K562 (cell line): ENCODE data around the gene LSM4. TPM values are rescaled to one million over a fixed set of nuclear protein-coding genes. Genes with fewer than 3 reads are reported as not detected.

Experiments used
- ARID1B ChIP-seq: fragments of 450-650 bp; IDR thresholded peaks from 2 replicates; pipeline ENCODE4 v1.6.1; 2016; ENCODE audit warnings: antibody characterized with exemption, mild to moderate bottlenecking, inconsistent platforms
- ERF ChIP-seq: fragments of 450-650 bp; formaldehyde crosslinking; IDR thresholded peaks from 2 replicates; pipeline ENCODE4 v1.4.0; 2020; ENCODE audit warnings: mild to moderate bottlenecking, mixed read lengths
- FOXA3 ChIP-seq, 2 experiments: fragments of 450-650 bp in 1 of 2; sonication (generic) in 1 of 2; formaldehyde crosslinking; IDR thresholded peaks in 1 of 2; conservative IDR thresholded peaks in 1 of 2; 2 replicates each; pipeline versions ENCODE4 v1.4.0 to v1.8.0; 2020 to 2022; ENCODE audit warnings: mild to moderate bottlenecking in 2 of 2, missing genetic modification reagents in 1 of 2
- HCFC1 ChIP-seq: IDR thresholded peaks from 2 replicates; pipeline ENCODE4 v1.6.1; 2012; ENCODE audit warnings: low read depth, low read length, improper control_type of control experiment
- HNRNPH1 ChIP-seq: fragments of 200-400 bp; formaldehyde crosslinking; optimal IDR thresholded peaks from 2 replicates; pipeline ENCODE3; 2017; ENCODE audit warnings: low read depth, mild to moderate bottlenecking, low read length, moderate library complexity
- MEIS2 ChIP-seq: fragments of 450-650 bp; IDR thresholded peaks from 2 replicates; pipeline ENCODE4 v1.6.1; 2014; ENCODE audit warnings: mild to moderate bottlenecking; ENCODE audit not compliant: partially characterized antibody
- NEUROD1 ChIP-seq: fragments of 150-350 bp; IDR thresholded peaks from 2 replicates; pipeline ENCODE4 v1.6.1; 2014; ENCODE audit warnings: borderline replicate concordance, low read length, low read depth; ENCODE audit not compliant: partially characterized antibody
- SAP30 ChIP-seq: fragments of 200-600 bp; sonication (generic); IDR thresholded peaks from 2 replicates; pipeline ENCODE4 v1.6.1; 2012; ENCODE audit warnings: borderline replicate concordance, low read depth, mild to moderate bottlenecking, moderate library complexity, low read length, control low read depth, inconsistent platforms; ENCODE audit not compliant: insufficient read depth, poor library complexity, severe bottlenecking
- TAF15 ChIP-seq: fragments of 200-400 bp; formaldehyde crosslinking; IDR thresholded peaks from 2 replicates; pipeline ENCODE4 v1.6.1; 2017; ENCODE audit warnings: mild to moderate bottlenecking, low read depth, low read length, moderate library complexity
- ZNF133 ChIP-seq: fragments of 250-450 bp; sonication (Bioruptor Pico); IDR thresholded peaks from 2 replicates; pipeline ENCODE4 v1.4.0; 2020; ENCODE audit warnings: mild to moderate bottlenecking
- ZNF232 ChIP-seq: sonication (generic); formaldehyde crosslinking; IDR thresholded peaks from 2 replicates; pipeline ENCODE4 v1.8.0; 2022; ENCODE audit warnings: mild to moderate bottlenecking, missing genetic modification reagents
- ZNF766 ChIP-seq: fragments of 200-800 bp; sonication (Bioruptor generic); conservative IDR thresholded peaks from 2 replicates; pipeline ENCODE4 v1.6.1; 2016; ENCODE audit warnings: missing genetic modification characterization, missing compliant biosample characterization
- polyA plus RNA-seq, 8 experiments: library from polyadenylated mRNA; depleted of rRNA in 4 of 8; stranded (reverse) in 5 of 8; unstranded in 3 of 8; fragments of >200 nt; fragmentation: Nextera tagmentation in 2 of 8; fragmentation: Illumina TruSeq in 1 of 8; extraction: Ambion mirVana in 2 of 8; extraction: Trizol in 1 of 8; gene quantifications; 2 replicates each; pipeline versions ENCODE4 v1.2.1 to v1.2.3, GENCODE V29; 2011 to 2014; ENCODE audit warnings: inconsistent platforms in 1 of 8, missing spikeins in 1 of 8
- total RNA-seq, 7 experiments: library from RNA; depleted of rRNA in 6 of 7; stranded (reverse); fragments of >200 nt in 6 of 7; fragmentation: Illumina TruSeq in 2 of 7; extraction: Trizol in 2 of 7; gene quantifications; 2 replicates each; pipeline versions ENCODE4 v1.2.1 to v1.2.3, GENCODE V29; 2011 to 2021; ENCODE audit warnings: low replicate concordance in 1 of 7
- TF ChIP-seq, protein P1 (sequence below): fragments of 200-800 bp; sonication (Bioruptor generic); IDR thresholded peaks from 2 replicates; pipeline ENCODE4 v1.6.1; 2016; ENCODE audit warnings: missing genetic modification characterization, missing compliant biosample characterization
- TF ChIP-seq, protein P2 (sequence below): IDR thresholded peaks from 3 replicates; pipeline ENCODE4 v1.6.1; 2011; ENCODE audit warnings: borderline replicate concordance, mild to moderate bottlenecking, moderate library complexity; ENCODE audit not compliant: insufficient read length; ENCODE audit errors: extremely low read depth
- TF ChIP-seq, protein P3 (sequence below), 2 experiments: IDR thresholded peaks; 2 replicates each; pipeline ENCODE4 v1.6.1; 2012; ENCODE audit warnings: improper control_type of control experiment in 2 of 2, low read depth in 2 of 2, low read length in 2 of 2, borderline replicate concordance in 1 of 2

Gene LSM4
- total and polyA plus RNA-seq, 9 of the 15 experiments (the other 6 are each of a cell fraction or from before 2014, with no cell fraction given), result 11.9 to 763 (median 202) TPM

DNA sequence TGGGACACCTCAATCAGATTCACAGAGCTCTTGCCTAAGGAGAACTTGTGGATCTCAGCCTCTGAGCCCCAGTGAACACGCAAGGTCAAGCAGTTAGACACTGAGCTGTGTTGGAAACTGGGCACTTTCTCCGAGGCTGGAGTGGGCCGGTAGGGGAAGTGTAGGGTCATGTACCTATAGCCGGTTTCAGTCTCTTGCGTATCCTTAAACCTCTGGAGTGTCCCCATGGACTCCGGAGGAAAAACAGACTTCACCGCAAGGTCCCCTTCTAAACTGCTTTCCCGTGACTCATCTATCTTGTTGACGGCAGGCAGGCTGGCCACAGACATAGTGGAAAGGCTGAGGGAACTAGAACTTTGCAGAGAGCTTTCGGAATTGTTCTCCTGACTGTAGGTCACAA lies 60.0 kb downstream of the LSM4 start (continued):
- TF ChIP-seq, protein P1, sequence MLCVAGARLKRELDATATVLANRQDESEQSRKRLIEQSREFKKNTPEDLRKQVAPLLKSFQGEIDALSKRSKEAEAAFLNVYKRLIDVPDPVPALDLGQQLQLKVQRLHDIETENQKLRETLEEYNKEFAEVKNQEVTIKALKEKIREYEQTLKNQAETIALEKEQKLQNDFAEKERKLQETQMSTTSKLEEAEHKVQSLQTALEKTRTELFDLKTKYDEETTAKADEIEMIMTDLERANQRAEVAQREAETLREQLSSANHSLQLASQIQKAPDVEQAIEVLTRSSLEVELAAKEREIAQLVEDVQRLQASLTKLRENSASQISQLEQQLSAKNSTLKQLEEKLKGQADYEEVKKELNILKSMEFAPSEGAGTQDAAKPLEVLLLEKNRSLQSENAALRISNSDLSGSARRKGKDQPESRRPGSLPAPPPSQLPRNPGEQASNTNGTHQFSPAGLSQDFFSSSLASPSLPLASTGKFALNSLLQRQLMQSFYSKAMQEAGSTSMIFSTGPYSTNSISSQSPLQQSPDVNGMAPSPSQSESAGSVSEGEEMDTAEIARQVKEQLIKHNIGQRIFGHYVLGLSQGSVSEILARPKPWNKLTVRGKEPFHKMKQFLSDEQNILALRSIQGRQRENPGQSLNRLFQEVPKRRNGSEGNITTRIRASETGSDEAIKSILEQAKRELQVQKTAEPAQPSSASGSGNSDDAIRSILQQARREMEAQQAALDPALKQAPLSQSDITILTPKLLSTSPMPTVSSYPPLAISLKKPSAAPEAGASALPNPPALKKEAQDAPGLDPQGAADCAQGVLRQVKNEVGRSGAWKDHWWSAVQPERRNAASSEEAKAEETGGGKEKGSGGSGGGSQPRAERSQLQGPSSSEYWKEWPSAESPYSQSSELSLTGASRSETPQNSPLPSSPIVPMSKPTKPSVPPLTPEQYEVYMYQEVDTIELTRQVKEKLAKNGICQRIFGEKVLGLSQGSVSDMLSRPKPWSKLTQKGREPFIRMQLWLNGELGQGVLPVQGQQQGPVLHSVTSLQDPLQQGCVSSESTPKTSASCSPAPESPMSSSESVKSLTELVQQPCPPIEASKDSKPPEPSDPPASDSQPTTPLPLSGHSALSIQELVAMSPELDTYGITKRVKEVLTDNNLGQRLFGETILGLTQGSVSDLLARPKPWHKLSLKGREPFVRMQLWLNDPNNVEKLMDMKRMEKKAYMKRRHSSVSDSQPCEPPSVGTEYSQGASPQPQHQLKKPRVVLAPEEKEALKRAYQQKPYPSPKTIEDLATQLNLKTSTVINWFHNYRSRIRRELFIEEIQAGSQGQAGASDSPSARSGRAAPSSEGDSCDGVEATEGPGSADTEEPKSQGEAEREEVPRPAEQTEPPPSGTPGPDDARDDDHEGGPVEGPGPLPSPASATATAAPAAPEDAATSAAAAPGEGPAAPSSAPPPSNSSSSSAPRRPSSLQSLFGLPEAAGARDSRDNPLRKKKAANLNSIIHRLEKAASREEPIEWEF, result no peak
- peak; percentile 87 for TF ChIP-seq MEIS2
- TF ChIP-seq TAF15, result no peak
- no peak for TF ChIP-seq HCFC1
- no peak for TF ChIP-seq FOXA3 (CRISPR knock-in tag; conservative IDR thresholded peaks at IDR 0.05 in 1 of 2, IDR thresholded peaks at IDR 0.05 in 1 of 2)
- no peak for TF ChIP-seq ZNF232 (CRISPR knock-in tag)
- no peak for TF ChIP-seq ZNF133
- no peak for TF ChIP-seq ERF (CRISPR knock-in tag)
- TF ChIP-seq ZNF766 (CRISPR knock-in tag), result 0 out of 2 replicates have a peak, but pooled peaks have one; percentile 19
- TF ChIP-seq, protein P2, sequence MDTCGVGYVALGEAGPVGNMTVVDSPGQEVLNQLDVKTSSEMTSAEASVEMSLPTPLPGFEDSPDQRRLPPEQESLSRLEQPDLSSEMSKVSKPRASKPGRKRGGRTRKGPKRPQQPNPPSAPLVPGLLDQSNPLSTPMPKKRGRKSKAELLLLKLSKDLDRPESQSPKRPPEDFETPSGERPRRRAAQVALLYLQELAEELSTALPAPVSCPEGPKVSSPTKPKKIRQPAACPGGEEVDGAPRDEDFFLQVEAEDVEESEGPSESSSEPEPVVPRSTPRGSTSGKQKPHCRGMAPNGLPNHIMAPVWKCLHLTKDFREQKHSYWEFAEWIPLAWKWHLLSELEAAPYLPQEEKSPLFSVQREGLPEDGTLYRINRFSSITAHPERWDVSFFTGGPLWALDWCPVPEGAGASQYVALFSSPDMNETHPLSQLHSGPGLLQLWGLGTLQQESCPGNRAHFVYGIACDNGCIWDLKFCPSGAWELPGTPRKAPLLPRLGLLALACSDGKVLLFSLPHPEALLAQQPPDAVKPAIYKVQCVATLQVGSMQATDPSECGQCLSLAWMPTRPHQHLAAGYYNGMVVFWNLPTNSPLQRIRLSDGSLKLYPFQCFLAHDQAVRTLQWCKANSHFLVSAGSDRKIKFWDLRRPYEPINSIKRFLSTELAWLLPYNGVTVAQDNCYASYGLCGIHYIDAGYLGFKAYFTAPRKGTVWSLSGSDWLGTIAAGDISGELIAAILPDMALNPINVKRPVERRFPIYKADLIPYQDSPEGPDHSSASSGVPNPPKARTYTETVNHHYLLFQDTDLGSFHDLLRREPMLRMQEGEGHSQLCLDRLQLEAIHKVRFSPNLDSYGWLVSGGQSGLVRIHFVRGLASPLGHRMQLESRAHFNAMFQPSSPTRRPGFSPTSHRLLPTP, result no peak
- no peak for TF ChIP-seq SAP30
- no peak for TF ChIP-seq HNRNPH1
- TF ChIP-seq, protein P3, sequence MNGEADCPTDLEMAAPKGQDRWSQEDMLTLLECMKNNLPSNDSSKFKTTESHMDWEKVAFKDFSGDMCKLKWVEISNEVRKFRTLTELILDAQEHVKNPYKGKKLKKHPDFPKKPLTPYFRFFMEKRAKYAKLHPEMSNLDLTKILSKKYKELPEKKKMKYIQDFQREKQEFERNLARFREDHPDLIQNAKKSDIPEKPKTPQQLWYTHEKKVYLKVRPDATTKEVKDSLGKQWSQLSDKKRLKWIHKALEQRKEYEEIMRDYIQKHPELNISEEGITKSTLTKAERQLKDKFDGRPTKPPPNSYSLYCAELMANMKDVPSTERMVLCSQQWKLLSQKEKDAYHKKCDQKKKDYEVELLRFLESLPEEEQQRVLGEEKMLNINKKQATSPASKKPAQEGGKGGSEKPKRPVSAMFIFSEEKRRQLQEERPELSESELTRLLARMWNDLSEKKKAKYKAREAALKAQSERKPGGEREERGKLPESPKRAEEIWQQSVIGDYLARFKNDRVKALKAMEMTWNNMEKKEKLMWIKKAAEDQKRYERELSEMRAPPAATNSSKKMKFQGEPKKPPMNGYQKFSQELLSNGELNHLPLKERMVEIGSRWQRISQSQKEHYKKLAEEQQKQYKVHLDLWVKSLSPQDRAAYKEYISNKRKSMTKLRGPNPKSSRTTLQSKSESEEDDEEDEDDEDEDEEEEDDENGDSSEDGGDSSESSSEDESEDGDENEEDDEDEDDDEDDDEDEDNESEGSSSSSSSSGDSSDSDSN (IDR thresholded peaks at IDR 0.05; ENCODE audit: borderline replicate concordance in 1 of 2, low read depth in 2 of 2, low read length in 2 of 2), result 0 out of 4 replicates have a peak, but pooled peaks of 1 of the 2 experiments have one; percentile 30
- TF ChIP-seq NEUROD1, result no peak
- peak; percentile 34; the same call in 1 of the 2 replicates for TF ChIP-seq ARID1B
